B cell (primary cell): Measurements from ENCODE around the gene SIGLEC6. TPM values are rescaled to one million over a fixed set of nuclear protein-coding genes. Genes with fewer than 3 reads are reported as not detected.

ENCODE experiments used
- ATAC-seq: fragments of 200-7000 bp; cut with Tn5 transposase; one replicate; pipeline ENCODE4 v1.10.0; 2021; ENCODE audit warnings: low read depth, mild to moderate bottlenecking, moderate number of reproducible peaks, moderate library complexity
- CTCF ChIA-PET: fragments of 350-600 bp; sonication (Branson Sonifier 250); formaldehyde crosslinking; loops from one replicate; lab custom pipeline; 2021; ENCODE audit warnings: antibody characterized with exemption, inconsistent platforms; lab: Charles Lee
- POLR2A ChIA-PET: fragments of 350-600 bp; sonication (Branson Sonifier 250); formaldehyde crosslinking; loops from one replicate; lab custom pipeline; 2021; ENCODE audit warnings: antibody characterized with exemption; lab: Charles Lee
- DNase-seq: peaks from one replicate; pipeline ENCODE4 v3.0.0; 2013
- H2AFZ ChIP-seq: 2 replicates; pipeline ENCODE4 v1.6.1; 2012; ENCODE audit warnings: mild to moderate bottlenecking, low read depth, low read length; ENCODE audit not compliant: insufficient read depth, poor library complexity, severe bottlenecking
- H3K27ac ChIP-seq, 2 donors: 1 replicate in 1 of 2; 2 replicates in 1 of 2; pipeline ENCODE4 v1.5.1; 2012 to 2013; ENCODE audit warnings: low read length in 2 of 2, mild to moderate bottlenecking in 2 of 2, moderate library complexity in 1 of 2
- H3K27me3 ChIP-seq, 4 experiments: fragments of 200-600 bp in 1 of 4; sonication (generic) in 1 of 4; replicated peaks in 1 of 4; 1 replicate in 2 of 4; 2 replicates in 2 of 4; pipeline versions ENCODE4 v1.6.1 to v1.7.0; 2013 to 2016; ENCODE audit warnings: low read length in 3 of 4, mild to moderate bottlenecking in 2 of 4, mixed read lengths in 1 of 4, moderate library complexity in 1 of 4; ENCODE audit not compliant: insufficient read depth in 4 of 4, control insufficient read depth in 3 of 4; ENCODE audit errors: control extremely low read depth in 1 of 4
- H3K36me3 ChIP-seq, 2 experiments: replicated peaks in 1 of 2; 1 replicate in 1 of 2; 2 replicates in 1 of 2; pipeline versions ENCODE4 v1.6.1 to v1.7.1; 2013; ENCODE audit warnings: low read length in 1 of 2; ENCODE audit not compliant: insufficient read depth in 2 of 2, control insufficient read depth in 1 of 2; ENCODE audit errors: control extremely low read depth in 1 of 2, extremely low read depth in 1 of 2
- H3K4me1 ChIP-seq, 2 donors: fragments of 200-600 bp in 1 of 2; sonication (generic) in 1 of 2; 1 replicate in 1 of 2; 2 replicates in 1 of 2; pipeline versions ENCODE4 v1.5.1 to v1.6.1; 2013 to 2017; ENCODE audit warnings: low read length in 2 of 2; ENCODE audit not compliant: control insufficient read depth in 2 of 2, insufficient read depth in 2 of 2
- H3K4me2 ChIP-seq: replicated peaks from 2 replicates; pipeline ENCODE3; 2012; ENCODE audit warnings: mild to moderate bottlenecking, low read depth, low read length; ENCODE audit not compliant: poor library complexity, severe bottlenecking
- H3K4me3 ChIP-seq, 5 experiments: fragments of 200-600 bp in 1 of 5; sonication (generic) in 1 of 5; 1 replicate in 3 of 5; 2 replicates in 2 of 5; pipeline versions ENCODE4 v1.5.1 to v1.7.0; 2011 to 2016; ENCODE audit warnings: low read length in 4 of 5, mild to moderate bottlenecking in 4 of 5, low read depth in 2 of 5, control low read depth in 1 of 5, moderate library complexity in 1 of 5; ENCODE audit not compliant: insufficient read depth in 1 of 5; ENCODE audit errors: control extremely low read depth in 1 of 5, extremely low read depth in 1 of 5
- H3K79me2 ChIP-seq: fragments of 200-600 bp; sonication (generic); one replicate; pipeline ENCODE4 v1.6.0; 2016; ENCODE audit warnings: low read length; ENCODE audit not compliant: control insufficient read depth, insufficient read depth
- H3K9ac ChIP-seq: fragments of 200-600 bp; sonication (generic); 2 replicates; pipeline ENCODE4 v1.6.1; 2017; ENCODE audit warnings: mild to moderate bottlenecking, low read length, moderate library complexity
- H3K9me3 ChIP-seq, 3 donors: one replicate each; pipeline versions ENCODE4 v1.6.1 to v1.7.1; 2013; ENCODE audit warnings: low read length in 2 of 3; ENCODE audit not compliant: control insufficient read depth in 2 of 3, insufficient read depth in 1 of 3; ENCODE audit errors: control extremely low read depth in 1 of 3
- H4K20me1 ChIP-seq: 2 replicates; pipeline ENCODE4 v1.6.0; 2012; ENCODE audit warnings: mild to moderate bottlenecking, low read length; ENCODE audit not compliant: insufficient read depth, control insufficient read depth, poor library complexity, severe bottlenecking
- H3K27ac Mint-ChIP-seq: one replicate; pipeline ENCODE4 v1.8.0; 2021; ENCODE audit warnings: mixed read lengths
- H3K27me3 Mint-ChIP-seq: one replicate; pipeline ENCODE4 v1.8.0; 2021; ENCODE audit warnings: mixed read lengths
- H3K4me1 Mint-ChIP-seq: one replicate; pipeline ENCODE4 v1.8.0; 2021; ENCODE audit warnings: mixed read lengths
- H3K4me3 Mint-ChIP-seq: one replicate; pipeline ENCODE4 v1.8.0; 2021; ENCODE audit warnings: mixed read lengths
- H3K9me3 Mint-ChIP-seq: one replicate; pipeline ENCODE4 v1.8.0; 2022; ENCODE audit warnings: mixed read lengths; ENCODE audit not compliant: insufficient read depth
- EZH2 ChIP-seq: IDR thresholded peaks from 2 replicates; pipeline ENCODE4 v1.6.1; 2012; ENCODE audit warnings: borderline replicate concordance, low read depth, mild to moderate bottlenecking, moderate library complexity, low read length; ENCODE audit not compliant: insufficient read depth, poor library complexity, severe bottlenecking
- WGBS: methylation state at CpG from one replicate; pipeline ENCODE4 v1.1.5; 2013; ENCODE audit warnings: missing lambda C conversion rate; ENCODE audit not compliant: insufficient coverage; 5-methylcytosine and 5-hydroxymethylcytosine counted together
- intact Hi-C: fragments of 100-400 bp; cut with micrococcal nuclease; formaldehyde crosslinking; loops from one replicate; pipeline ENCODE4 v1.10.0; 2022
- polyA plus RNA-seq: library from polyadenylated mRNA; depleted of rRNA; stranded (reverse); fragments of >200 nt; gene quantifications from 2 replicates; pipeline ENCODE4 v1.2.3, GENCODE V29; 2012
- total RNA-seq, 2 donors: library from RNA; stranded (reverse); fragments of 120-200 nt in 1 of 2; gene quantifications; 1 replicate in 1 of 2; 2 replicates in 1 of 2; pipeline versions ENCODE4 v1.2.3 to v1.2.4, GENCODE V29; 2013 to 2022
- TF ChIP-seq, protein P1 (sequence below): fragments of 200-600 bp; IDR thresholded peaks from one replicate; pipeline ENCODE4 v1.8.0; 2022; ENCODE audit warnings: antibody characterized with exemption, mild to moderate bottlenecking

Gene SIGLEC6
- total and polyA plus RNA-seq, 2 donors (not counting 1 experiment from before 2014, with no cell fraction given), result 21.2 to 35.4 TPM

DNA sequence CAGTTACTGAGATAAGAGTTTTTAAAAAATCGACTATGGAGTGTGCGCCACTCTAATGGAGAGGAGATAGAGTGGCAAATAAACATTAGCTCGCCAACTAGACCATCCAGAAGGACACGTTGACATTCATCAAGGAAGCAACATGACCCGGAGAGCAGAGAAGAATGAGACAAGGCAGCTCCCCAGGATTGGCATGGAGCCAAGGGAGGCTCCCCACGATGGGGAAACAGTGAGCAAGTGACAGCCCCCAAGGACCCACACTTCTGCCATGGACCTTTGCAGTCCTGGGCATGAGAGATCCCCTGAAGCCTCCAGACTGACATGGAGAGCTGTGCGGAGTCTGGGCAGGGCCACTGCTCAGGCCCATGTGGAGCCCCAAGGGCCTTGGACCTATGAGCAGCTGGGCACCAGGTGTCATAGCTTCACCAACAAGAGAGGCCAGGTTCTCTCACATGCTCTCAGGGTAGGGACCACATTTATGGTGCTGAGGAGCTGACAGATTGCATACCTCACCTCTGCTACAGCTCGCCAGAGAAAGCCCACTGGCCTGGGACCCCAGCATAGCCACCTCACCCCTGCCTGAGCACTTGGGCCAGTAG is 6.7 kb downstream of the SIGLEC6 start:
- H3K27ac ChIP-seq, result no peak overlapping the region
- no peaks in the 10 kb centered on the region for H3K27me3 Mint-ChIP-seq
- H3K27ac Mint-ChIP-seq, result no peak overlapping the region
- no peak overlapping the region for H3K4me3 ChIP-seq
- no peak overlapping the region for H3K4me3 Mint-ChIP-seq
- POLR2A ChIA-PET, result no interaction called here
- no peak overlapping the region for H2AFZ ChIP-seq
- CTCF ChIA-PET, result interaction anchor here (0.9 to 2.8 kb wide), 5 partner anchors 9 to 135 kb away, joined by 4 to 13 read pairs (median 5); no protein-coding TSS in a partner anchor
- DNase-seq (no peak), ATAC-seq (no peak)
- peaks cover 71% of the 10 kb centered on the region for H3K4me1 Mint-ChIP-seq
- TF ChIP-seq, protein P1, sequence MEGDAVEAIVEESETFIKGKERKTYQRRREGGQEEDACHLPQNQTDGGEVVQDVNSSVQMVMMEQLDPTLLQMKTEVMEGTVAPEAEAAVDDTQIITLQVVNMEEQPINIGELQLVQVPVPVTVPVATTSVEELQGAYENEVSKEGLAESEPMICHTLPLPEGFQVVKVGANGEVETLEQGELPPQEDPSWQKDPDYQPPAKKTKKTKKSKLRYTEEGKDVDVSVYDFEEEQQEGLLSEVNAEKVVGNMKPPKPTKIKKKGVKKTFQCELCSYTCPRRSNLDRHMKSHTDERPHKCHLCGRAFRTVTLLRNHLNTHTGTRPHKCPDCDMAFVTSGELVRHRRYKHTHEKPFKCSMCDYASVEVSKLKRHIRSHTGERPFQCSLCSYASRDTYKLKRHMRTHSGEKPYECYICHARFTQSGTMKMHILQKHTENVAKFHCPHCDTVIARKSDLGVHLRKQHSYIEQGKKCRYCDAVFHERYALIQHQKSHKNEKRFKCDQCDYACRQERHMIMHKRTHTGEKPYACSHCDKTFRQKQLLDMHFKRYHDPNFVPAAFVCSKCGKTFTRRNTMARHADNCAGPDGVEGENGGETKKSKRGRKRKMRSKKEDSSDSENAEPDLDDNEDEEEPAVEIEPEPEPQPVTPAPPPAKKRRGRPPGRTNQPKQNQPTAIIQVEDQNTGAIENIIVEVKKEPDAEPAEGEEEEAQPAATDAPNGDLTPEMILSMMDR, result no peak
- TF ChIP-seq EZH2, result no peak
- H3K27me3 ChIP-seq, result no peaks in the 10 kb centered on the region
- WGBS, result 84% methylated on average over 6 of the region's 8 CpGs
- peaks cover 0 to 17% of the 10 kb centered on the region in 2 experiments for H3K36me3 ChIP-seq
- no peaks in the 10 kb centered on the region for H3K9me3 Mint-ChIP-seq
- no peaks in the 10 kb centered on the region for H4K20me1 ChIP-seq
- H3K9ac ChIP-seq, result no peak overlapping the region
- H3K9me3 ChIP-seq, result peaks cover 0 to 9% (median 0%) of the 10 kb centered on the region in 3 donors
- H3K4me1 ChIP-seq, result peaks cover 14 to 36% of the 10 kb centered on the region in 2 donors
- H3K79me2 ChIP-seq, result no peaks in the 10 kb centered on the region
- no peak overlapping the region for H3K4me2 ChIP-seq
- intact Hi-C loops, result no loop called here

DNA sequence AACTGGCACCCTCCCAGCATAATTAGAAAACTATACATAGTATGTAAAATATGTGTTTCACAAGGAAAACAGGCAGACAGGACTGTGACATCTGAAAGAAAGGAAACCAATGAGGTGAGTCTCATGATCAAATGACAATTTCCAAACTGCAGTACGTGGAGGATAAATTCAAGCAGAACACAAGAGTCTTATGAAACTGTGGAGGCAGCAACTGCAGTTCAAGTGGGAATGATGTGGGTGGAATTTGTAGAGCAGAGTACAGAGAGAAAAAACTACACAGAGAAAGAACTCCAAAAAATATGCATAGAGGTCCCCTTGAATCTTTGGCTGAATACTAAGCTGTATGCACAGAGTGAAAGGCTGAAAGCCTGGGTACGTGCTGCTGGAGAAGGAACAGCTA is 9.7 kb downstream of the SIGLEC6 start:
- CTCF ChIA-PET, result interaction anchor here (0.6 to 1.6 kb wide), 5 partner anchors 8 to 138 kb away, joined by 3 to 6 read pairs (median 4); no protein-coding TSS in a partner anchor
- H3K9me3 Mint-ChIP-seq, result peaks cover 2% of the 10 kb centered on the region
- ATAC-seq, result no peak

More for the DNA sequence above, 9.7 kb downstream of the SIGLEC6 start:
- Histone ChIP-seq H3K4me2 (no peak overlapping the region), H3K9ac (no peak overlapping the region), H2AFZ (no peak overlapping the region), H3K4me3 (no peak overlapping the region), H3K4me1 (peaks cover 14 to 22% of the 10 kb centered on the region in 2 donors), H3K9me3 (peaks cover 0 to 14% (median 3%) of the 10 kb centered on the region in 3 donors), H4K20me1 (no peaks in the 10 kb centered on the region), H3K79me2 (no peaks in the 10 kb centered on the region), H3K36me3 (peaks cover 0 to 21% of the 10 kb centered on the region in 2 experiments), H3K27ac (no peak overlapping the region), H3K27me3 (no peaks in the 10 kb centered on the region)
- Mint-ChIP-seq H3K27me3 (no peaks in the 10 kb centered on the region), H3K4me3 (no peak overlapping the region), H3K4me1 (peaks cover 47% of the 10 kb centered on the region), H3K27ac (no peak overlapping the region)
- 80% methylated on average over 1 of the region's 2 CpGs for WGBS
- TF ChIP-seq, protein P1, result no peak
- TF ChIP-seq EZH2, result no peak
- no peak for DNase-seq
- intact Hi-C loops, result no loop called here
- POLR2A ChIA-PET, result no interaction called here
